HG03442 (cell line): Measurements from ENCODE around the gene NCAPH2.
"Not testable (repeated sequence)": the region's sequence is repeated elsewhere in the genome, so short reads cannot be mapped to it uniquely, and the experiment has no call there.

Source experiments
- ATAC-seq: cut with Tn5 transposase; IDR thresholded peaks from one replicate; pipeline ENCODE4 v1.9.1; 2021; ENCODE audit warnings: mild to moderate bottlenecking, moderate library complexity; ENCODE audit not compliant: unreplicated experiment

The NCAPH2 gene

DNA sequence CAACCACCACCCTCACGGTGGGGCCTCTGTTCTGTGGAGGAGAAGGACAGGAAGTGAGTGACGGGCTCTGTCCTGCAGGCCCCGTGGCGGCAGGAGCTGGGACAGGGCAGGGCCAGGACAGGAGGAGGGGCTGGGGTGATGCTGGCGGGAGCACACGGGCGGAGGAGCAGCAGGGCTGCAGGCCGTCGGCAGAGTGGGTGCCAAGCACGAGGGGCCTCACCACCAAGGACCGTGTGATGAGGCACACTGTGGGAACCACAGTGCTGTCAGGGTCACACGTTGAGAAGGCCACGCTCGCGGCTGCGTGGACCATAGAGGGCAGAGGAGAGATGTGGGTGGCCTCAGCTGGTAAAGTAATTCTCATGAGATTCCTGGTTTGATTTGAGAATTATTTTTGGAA is 8.9 kb downstream of the NCAPH2 start:
- ATAC-seq: no peak

DNA sequence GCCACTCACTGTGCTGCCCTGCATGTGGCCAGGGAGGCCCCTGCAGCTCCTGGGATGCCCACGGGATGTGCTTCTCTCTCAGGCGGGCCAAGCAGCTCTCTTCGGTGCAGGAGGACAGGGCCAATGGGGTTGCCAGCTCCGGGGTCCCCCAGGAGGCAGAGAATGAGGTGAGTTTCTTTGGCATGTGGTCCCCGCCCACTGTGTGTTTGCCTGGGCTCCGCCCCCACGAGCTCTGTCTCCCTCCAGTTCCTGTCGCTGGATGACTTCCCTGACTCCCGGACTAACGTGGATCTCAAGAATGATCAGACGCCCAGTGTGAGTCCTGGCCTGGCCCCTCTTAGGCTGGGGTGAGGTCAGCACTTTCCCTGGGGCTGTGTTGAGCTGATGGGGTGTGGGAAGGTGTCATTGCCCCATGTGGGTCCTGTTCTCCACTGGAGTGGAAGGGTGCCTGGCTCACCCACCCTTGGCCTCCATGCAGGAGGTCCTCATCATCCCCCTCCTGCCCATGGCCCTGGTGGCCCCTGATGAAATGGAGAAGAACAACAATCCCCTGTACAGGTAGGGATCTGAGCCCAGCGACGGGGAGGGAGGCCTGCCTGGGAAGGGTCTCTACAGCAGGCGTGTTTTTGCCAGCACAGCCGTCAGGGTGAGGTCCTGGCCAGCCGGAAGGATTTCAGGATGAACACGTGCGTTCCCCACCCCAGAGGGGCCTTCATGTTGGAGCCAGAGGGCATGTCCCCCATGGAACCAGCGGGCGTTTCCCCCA is 9.7 kb downstream of the NCAPH2 start:
- no peak for ATAC-seq

DNA sequence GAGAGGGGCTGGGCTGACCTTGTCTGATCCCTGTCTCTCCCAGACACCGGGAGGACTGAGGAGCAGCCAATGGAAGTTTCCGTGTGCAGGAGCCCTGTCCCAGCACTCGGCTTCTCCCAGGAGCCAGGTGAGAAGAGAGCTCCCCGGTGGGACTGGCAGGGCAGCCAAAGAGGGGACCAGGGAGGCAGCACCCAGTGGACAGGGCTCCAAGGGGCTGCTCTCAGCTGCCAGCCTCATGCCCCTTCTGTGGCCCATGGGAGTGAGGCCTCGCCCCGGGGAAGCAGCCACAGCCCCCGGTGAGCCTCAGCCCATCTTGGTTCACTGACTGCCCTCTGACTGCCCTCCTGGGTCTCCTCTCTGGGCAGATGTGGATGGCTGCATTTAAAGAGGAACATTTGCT is 10.6 kb downstream of the NCAPH2 start:
- ATAC-seq: no peak

DNA sequence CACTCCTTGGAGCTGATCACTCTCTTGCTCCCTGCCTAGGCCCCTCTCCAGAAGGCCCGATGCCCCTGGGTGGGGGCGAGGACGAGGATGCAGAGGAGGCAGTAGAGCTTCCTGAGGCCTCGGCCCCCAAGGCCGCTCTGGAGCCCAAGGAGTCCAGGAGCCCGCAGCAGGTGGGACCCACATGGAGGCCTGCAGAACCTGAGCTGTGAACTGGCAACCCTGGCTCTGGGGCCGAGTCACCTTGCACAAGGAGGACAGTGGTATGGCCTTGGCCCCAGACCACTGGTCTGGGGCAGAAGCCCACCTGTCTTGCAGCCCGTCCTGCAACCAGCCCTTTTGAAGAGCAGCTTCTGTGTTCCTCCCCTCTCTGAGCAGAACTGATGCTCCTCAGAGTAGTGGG is 11.1 kb downstream of the NCAPH2 start:
- no peak for ATAC-seq

DNA sequence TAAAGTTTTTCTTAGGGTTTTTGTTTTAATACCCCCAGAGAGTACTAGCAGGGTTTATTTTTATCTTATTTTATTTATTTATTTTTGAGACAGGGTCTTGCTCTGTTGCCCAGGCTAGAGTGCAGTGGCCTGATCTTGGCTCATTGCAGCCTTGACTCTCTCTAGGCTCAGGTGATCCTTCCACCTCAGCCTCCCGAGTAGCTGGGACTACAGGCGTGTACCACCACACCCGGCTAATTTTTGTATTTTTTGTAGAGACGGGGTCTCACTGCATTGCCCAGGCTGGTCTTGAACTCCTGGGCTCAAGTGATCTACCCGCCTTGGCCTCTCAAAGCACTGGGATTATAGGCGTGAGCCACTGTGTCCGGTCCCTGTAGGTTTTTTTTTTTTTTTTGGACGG is 12.2 kb downstream of the NCAPH2 start:
- not testable (repeated sequence) for ATAC-seq

DNA sequence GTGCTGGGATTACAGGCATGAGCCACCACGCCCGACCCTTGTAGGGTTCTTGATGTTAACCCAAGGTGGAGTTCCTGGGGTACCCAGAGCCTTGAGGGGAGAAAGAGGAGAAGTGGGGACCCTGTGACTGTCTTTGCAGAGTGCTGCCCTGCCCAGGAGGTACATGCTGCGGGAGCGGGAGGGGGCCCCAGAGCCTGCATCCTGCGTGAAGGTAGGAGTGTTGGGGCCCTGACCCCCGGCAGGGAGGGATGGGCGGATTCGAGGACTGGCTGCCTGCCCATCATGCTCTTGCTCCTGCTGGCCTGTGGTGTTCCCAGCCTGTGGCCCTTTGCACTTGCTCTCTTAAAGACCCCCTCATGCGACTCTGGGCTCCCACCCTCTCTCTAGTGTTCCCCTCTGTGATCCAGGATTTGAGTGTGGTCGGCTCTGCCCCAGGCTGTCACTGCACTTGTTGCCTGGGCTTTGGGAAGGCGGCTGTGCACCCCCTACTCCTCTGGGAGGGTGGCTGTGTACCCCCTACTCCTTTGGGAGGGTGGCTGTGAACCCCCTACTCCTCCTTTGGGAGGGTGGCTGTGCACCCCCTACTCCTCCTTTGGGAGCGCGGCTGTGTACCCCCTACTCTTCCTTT is 12.9 kb downstream of the NCAPH2 start:
- no peak for ATAC-seq

DNA sequence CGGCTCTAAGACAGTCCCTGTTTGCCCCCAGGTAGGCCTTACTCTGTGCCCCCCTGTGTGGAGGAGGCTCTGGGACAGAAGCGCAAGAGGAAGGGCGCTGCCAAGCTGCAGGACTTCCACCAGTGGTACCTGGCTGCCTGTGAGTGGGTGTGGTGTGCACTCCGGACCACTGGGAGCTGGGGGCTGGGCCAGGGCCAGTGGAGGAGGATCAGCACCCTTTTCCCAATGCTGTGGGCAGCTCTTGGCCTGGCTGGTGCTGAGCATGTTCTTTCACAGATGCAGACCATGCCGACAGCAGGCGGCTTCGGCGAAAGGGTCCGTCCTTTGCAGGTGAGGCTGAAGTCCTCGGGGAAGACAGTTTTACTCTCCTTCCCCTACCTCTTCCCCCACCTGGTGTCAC is 13.7 kb downstream of the NCAPH2 start:
- ATAC-seq: no peak

DNA sequence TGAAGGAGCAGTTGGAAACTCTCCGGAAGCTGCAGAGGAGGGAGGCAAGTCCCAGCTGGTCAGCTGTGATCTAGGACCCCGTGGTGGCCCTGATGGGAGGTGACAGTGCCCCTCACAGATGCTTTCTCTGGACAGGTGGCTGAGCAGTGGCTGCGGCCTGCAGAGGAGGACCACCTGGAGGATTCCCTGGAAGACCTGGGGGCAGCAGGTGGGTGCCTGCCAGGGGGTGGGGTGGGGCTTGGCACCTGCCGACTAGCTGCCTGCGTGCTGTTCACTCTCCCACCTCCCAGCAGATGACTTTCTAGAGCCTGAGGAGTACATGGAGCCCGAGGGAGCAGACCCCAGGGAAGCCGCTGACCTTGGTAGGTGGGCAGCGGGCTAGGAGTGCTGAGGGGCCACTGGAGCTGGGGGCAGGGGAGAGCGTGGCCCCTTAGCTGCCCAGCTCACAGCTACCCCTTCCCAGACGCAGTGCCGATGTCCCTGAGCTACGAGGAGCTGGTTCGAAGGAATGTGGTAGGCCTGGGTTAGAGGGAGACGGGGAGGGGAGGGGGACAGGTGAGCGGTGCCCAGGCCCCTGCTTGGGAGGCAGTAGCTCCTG is 14.3 kb downstream of the NCAPH2 start:
- no peak for ATAC-seq

DNA sequence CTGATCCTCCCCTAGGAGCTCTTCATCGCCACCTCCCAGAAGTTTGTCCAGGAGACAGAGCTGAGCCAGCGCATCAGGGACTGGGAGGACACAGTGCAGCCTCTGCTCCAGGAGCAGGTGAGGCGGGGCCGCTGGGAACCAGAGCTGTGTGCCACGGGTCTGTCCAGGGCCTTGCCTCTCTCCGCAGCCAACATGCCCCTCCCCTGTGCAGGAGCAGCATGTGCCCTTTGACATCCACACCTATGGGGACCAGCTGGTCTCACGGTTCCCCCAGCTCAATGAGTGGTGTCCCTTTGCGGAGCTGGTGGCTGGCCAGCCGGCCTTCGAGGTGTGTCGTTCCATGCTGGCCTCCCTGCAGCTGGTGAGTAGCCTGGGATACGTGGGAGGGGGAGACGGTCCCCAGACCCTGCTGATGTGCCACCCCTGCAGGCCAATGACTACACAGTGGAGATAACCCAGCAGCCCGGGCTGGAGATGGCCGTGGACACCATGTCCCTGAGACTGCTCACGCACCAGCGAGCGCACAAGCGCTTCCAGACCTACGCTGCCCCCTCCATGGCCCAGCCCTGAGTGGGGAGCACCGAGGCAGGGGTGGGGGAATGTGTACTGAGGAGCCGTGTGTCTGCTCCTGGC is 14.9 kb downstream of the NCAPH2 start:
- no peak for ATAC-seq

DNA sequence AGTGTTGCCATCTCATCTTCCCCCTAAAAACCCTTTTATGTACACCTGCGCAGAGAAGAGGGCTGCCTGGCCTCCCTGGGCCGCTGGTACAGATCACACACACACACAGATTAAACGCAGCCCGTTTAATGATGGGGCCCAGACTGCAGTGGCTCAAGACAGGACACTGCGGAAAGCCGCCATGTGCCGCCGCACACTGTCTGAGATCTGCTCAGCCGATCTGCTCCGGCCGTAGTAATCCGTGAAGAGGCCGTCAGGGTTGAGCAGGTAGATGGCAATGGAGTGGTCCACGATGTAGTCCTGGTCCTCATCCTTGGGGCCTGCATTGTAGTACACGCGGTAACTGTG is 15.4 kb downstream of the NCAPH2 start:
- ATAC-seq: no peak

DNA sequence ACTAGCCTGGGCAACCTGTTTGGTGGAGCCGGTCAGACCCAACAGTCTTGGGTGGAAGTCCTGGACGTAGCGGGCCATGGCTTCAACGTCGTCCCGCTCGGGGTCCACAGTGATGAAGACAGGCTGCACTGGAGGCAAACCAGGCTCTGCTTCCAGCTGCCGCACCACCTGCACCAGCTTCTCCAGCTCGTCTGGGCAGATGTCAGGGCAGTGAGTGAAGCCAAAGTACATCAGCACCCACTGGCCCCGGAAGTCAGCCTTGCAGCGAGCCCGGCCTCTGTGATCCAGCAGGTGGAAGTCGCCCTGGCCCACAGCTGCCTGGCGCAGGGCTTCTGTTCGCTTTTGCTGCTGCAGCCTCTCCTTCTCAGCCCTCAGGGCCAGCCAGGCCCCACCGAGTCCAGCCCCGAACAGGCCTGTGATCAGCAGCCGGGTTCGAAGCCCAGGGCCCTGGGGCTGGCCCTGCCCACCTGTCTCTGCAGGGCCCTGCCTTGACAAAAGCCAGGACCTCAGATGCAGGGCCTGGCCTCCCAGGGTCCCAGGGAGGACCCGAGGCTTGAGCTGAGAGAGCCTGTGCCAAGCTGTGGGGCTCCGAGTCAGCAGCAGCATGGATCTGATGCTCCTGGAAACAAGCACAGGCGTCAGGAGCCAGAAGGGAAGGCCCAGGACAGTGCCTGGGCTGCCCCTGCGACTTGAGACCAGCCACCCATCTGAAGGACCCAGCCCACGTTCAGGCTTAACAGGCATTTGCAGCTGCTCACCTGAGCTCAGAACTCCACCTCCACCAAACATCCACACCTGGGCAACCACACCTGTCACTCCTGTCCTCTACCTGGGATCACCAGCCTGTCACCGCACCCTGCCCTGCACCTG is 16.0 kb downstream of the NCAPH2 start:
- ATAC-seq: no peak

DNA sequence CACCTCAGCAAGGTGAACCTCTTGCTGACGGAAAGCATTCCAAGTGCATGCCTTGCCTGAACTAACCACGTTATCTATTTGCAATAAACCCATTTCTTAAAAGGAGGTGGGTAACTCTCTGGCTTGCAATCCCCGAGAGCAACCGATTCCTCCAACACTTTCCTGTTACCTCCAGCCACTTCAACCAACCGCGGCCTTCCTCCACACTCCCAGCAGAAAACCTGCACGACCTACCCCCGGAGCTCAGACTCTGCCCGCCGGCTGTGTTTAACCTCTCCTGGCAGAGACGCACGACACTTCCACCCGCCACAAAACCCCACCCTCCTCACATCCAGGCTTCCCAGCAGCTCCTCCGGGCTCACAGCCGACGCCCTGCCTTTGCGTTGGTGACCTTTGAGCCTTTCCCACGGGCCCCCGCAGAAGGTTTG is 16.7 kb downstream of the NCAPH2 start:
- ATAC-seq: no peak

DNA sequence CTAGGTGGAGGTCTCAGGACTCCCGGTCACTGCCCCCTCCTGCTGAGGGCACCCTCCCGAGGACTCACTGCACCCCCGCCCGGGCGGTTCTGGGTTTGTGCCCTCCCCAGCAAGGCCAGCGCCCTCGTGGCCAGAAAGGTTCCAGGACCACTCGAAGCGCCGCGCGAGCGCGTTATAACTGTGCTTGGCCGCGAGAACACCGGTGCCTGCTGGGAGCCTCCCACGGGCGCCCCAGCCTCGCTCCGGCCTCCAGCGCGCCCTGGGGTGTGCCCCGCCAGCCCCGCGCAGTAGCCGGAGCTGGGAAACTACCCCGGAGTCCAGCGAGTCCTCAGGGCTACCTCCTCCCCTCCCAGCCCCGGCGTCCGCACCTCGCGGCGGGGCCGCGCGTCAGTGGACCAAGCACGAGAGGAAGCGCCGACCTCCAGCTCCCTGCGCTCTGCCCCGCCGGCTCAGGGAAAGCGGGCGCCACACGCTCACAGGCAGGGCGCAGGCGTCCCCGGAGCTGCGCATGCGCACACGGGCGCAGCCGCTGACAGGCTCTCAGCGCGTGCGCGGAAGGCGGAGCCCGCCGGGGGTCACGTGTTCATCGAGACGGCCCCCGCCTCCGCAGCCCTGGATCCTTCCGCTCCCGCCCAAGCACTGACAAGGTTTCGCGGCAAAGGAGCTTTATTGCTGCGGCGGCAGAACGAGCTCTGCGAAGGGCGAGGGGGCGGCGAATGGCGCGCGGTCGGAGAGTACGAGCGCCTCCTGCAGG is 17.3 kb downstream of the NCAPH2 start, which contains the start of gene SCO2:
SCO2 (minus strand) TSS at position 495 of the 754 bp plus-strand sequence. CDS start 1,187 bp downstream, outside the sequence.
- ATAC-seq: peak; percentile 33

DNA sequence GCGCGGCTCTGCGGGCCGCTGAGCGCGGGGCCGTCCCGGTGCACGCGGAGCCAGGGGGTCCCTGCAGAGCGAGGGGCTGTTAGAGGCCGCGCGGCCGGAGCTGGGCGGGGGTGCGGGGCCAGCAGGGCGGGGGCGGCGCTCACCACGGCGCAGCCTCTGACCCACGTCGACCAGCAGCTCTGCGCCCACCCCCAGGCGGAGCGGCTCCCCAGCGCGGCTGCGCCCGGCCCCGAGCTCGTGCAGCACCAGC is 17.8 kb downstream of the NCAPH2 start:
- ATAC-seq: no peak

DNA sequence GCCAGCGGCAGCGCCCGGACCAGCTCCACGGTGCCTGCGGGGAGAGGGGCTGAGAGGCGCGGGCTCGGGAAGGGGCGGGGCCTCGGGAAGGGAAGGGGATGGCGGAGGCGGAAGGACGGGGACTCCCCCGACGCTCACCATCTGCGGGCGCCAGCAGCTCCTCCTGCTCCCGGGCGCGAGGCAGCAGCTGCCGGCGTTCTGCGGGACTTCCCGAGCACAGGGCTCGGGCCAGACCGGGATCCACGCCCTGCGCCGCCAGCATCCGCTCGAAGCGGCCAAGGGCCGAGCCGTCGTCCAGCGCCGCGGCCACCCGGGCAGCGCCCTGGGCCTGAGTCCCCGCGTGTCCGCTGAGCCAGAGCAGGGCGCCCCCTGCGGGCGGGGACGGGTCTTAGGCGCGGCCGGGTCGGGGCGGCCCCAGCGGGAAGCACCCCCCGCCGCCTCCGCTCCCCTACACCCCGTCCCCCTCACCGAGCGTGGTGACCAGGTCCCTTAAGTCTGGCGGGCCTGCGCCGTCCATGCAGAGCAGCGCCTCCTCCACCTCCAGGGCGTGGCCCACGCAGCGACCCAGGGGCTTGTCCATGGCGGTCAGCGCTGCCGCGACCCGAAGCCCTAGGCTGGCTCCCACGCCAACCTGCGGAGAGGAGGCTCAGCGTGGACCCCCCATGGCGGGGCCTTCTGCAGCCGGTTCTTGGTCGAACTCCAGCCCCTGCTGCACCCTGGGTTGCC is 18.2 kb downstream of the NCAPH2 start:
- ATAC-seq: peak; percentile 27

DNA sequence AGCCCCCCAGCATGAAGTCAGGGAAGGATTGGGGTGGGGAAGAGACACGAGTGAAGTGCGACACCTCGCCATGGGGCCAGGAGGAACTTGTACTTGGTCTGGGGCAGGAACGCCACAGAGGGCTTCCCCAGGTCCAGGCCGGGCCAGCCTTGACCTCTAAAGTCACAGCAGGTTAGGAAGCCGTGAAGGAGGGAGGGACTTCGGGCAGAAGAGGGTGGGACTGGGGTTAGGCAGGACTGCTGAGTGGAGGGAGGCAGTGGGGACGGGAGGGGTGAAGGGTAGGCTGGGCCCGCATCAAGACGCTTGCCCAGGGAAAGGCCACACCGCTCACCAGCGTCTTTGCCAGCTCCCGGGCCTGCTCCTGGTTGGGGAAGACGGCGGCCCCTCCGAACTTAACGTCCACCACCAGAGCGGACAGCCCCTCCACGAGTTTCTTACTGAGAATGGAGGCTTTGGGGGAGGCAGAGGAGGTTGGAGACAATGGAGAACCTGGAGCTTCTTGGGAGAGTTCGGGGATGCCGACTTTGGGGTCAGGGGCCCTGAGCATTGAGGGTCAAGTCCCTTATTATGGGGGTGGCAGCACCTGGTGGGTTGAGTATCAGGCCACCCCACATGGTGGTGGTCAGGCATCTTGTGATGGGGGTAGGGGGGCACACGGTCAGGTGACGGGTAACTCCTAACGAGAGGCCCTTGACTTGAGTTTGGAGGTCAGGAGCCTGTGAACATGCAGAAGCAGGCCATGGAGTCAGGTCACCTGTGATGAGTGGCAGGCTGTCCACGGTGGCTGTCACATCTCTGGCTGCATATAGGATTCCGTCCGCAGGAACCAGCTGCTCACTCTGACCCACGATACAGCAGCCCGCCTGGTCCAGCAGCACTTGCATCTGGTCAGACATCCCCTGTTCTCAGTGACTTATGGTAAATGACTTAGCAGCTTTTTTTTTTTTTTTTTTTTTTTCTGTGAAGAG is 19.1 kb downstream of the NCAPH2 start:
- ATAC-seq: no peak

DNA sequence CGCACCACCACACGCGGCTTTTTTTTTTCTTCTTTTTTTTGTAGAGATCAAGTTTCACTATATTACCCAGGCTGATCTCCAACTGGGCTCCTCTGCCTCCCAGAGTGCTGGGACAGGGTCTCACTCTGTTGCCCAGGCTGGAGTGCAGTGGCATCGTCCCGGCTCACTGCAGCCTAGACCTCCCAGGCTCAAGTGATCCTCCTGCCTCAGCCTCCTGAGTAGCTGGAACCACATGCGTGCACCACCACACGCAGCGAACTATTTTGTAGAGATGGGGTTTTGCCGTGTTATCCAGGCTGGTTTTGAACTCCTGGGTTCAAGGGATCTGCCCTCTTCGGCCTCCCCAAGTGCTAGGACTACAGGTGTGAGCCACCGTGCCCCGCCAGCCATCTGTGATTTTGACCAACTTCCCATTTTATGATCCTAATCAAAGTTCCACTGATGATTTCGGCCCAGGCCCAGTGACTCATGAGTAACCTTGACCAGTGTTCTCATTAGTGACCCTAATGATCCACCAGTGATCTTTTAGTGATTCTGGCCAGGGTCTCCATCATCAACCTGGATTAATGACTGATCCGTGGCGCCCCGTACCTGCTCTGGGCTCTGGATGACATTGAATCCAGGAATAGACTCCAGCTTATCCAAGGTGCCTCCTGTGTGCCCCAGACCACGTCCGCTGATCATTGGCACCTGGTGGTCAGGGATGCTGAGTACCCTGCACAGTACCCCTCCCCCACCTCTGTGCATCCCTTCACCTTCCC is 20.1 kb downstream of the NCAPH2 start:
- no peak for ATAC-seq
